GM10266 (cell line): Measurements from ENCODE around the gene IL23R.
A peak's percentile ranks its signal among the peaks of the same experiment; 100 is the strongest.
"Not testable (repeated sequence)": the region's sequence is repeated elsewhere in the genome, so short reads cannot be mapped to it uniquely, and the experiment has no call there.

ENCODE experiments used
- DNase-seq: peaks from one replicate; pipeline ENCODE4 v3.0.0; 2012; ENCODE audit errors: extremely low spot score
- TF ChIP-seq, protein P1 (sequence below): IDR thresholded peaks from 2 replicates; pipeline ENCODE4 v1.5.1; 2012; ENCODE audit warnings: mild to moderate bottlenecking, low read depth; ENCODE audit not compliant: control insufficient read depth, insufficient read depth; ENCODE audit errors: missing control alignments

The IL23R gene

GRCh38 chr1:67192902-67193301 is 26.6 kb downstream of the IL23R start:
- DNase-seq: no peak
- TF ChIP-seq, protein P1, sequence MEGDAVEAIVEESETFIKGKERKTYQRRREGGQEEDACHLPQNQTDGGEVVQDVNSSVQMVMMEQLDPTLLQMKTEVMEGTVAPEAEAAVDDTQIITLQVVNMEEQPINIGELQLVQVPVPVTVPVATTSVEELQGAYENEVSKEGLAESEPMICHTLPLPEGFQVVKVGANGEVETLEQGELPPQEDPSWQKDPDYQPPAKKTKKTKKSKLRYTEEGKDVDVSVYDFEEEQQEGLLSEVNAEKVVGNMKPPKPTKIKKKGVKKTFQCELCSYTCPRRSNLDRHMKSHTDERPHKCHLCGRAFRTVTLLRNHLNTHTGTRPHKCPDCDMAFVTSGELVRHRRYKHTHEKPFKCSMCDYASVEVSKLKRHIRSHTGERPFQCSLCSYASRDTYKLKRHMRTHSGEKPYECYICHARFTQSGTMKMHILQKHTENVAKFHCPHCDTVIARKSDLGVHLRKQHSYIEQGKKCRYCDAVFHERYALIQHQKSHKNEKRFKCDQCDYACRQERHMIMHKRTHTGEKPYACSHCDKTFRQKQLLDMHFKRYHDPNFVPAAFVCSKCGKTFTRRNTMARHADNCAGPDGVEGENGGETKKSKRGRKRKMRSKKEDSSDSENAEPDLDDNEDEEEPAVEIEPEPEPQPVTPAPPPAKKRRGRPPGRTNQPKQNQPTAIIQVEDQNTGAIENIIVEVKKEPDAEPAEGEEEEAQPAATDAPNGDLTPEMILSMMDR: no peak

- no peak for DNase-seq
These were observed 27.4 kb downstream of the IL23R start for GRCh38 chr1:67193704-67194103.

DNA sequence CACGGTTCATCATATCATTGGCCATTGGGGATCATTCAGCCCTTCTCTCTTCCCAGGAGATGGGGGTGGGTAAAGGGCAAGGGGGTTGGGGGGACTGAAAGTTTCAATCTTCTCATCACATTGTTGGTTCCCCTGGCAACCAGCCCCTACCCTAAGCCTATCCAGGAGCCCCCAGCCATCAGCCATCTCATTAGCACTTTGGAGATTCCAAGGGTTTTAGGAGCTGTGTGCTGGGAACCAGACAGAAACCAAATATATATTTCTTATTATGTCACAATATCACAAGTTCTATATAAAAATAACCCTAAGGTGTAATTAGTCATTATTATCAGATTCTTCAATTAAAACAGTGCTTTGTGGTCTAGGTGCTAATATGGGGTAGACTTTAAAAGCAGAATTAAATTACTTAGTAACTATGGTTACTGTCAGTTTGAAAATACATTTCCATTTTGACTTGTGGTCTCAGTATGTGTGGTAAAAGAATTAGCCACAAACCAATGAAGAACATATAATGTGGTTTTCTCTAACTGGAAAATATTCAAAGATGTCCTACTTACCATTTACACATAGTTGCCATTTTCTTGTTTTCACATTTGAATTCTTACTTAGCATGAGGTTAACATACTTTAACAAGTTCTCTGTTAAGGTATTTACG is 28.1 kb downstream of the IL23R start:
- TF ChIP-seq, protein P1: no peak
- DNase-seq: peak; percentile 42

More at GRCh38 chr1:67193704-67194103, 27.4 kb downstream of the IL23R start:
- TF ChIP-seq, protein P1: no peak

DNA sequence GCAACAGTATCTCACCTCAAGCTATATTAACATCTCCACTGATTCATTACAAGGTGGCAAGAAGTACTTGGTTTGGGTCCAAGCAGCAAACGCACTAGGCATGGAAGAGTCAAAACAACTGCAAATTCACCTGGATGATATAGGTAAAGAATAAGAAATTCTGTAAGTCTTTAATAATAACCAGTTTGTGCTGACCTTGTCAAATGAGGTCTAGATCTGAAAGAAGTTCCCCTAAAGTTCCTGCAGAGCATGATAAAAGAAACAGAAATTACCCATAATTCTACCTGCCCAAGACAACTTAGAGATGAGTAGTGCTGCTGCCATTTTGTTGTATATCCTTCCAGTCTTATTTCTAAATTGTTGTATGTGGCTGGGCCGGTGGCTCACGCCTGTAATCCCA is 34.5 kb downstream of the IL23R start:
- DNase-seq: no peak
- TF ChIP-seq, protein P1: no peak

DNA sequence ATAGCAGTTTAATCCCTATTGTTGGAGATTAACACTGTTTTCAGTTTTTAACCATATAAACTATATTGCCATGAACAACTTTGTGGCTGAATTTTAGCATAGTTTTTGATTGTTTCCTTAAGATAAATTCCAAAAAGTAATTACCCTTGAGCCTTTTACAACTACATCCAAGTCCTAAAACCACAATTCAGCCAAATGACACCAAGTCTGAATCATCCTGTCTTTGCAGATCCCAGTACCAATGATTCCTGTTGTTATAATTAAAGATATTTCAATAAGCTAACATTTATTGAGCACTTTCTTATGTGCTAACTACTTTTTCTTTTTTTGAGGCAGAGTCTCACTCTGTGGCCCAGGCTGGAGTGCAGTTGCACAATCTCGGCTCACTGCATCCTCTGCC is 35.6 kb downstream of the IL23R start:
- TF ChIP-seq, protein P1: no peak
- DNase-seq: no peak

DNA sequence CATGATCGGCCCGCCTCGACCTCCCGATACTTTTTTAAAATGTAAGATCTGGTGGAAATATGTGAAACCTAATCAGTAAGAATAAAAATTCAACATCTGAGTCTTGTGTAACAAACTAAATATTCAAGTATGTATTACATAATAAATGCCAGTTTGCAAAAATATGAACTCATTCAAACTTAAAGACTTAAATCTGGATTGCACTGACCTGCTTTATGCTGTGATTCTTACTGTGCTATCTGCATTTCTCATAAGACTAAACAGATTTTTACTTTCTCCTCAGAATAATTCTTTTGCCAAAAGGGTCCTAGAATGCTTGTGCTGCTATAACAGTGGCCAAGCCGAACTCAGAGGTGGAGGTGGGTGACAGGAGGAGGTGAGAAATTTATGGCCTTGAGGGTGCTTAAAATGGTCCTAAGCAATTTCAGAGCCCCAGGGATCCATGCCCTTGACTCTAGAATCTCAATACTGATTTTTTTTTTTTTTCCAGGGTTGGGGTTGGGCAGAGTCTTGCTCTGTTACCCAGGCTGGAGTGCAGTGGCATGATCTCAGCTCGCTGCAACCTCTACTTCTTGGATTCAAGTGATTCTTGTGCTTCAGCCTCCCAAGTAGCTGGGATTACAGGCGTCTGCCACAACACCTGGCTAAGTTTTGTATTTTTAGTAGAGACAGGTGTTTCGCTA is 38.2 kb downstream of the IL23R start:
- TF ChIP-seq, protein P1: no peak
- DNase-seq: no peak

DNA sequence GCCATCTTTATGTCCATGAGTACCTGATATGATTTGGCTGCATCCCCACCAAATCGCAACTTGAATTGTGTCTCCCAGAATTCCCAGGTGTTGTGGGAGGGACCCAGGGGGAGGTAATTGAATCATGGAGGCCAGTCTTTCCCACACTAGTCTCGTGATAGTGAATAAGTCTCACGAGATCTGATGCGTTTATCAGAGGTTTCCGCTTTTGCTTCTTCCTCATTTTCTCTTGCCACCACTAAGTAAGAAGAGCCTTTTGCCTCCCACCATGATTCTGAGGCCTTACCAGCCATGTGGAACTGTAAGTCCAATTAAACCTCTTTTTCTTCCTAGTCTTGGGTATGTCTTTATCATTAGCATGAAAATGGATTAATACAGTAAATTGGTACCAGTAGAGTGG is 41.1 kb downstream of the IL23R start:
- DNase-seq: not testable (repeated sequence)

- no peak for DNase-seq
These were observed 42.0 kb downstream of the IL23R start for GRCh38 chr1:67208217-67208616.

More at GRCh38 chr1:67208217-67208616, 42.0 kb downstream of the IL23R start:
- TF ChIP-seq, protein P1: no peak
